Femur (tissue), 1 donor: ENCODE data around the gene TCERG1L.
A peak's percentile ranks its signal among the peaks of the same experiment; 100 is the strongest.
"Not testable (repeated sequence)": the region's sequence is repeated elsewhere in the genome, so short reads cannot be mapped to it uniquely, and the experiment has no call there.

Experiments used
- DNase-seq: peaks from one replicate; pipeline ENCODE4 v3.0.0-alpha.2; 2017

The TCERG1L gene

GRCh38 chr10:131311661-131312477 is at the start of gene TCERG1L:
TSS of gene TCERG1L (minus strand) at chr10:131311721. CDS start at chr10:131311635, 86 bp downstream.
- peak; percentile 27 for DNase-seq

GRCh38 chr10:131358741-131359442 is 47.4 kb upstream of the TCERG1L start:
- DNase-seq, result no peak

- no peak for DNase-seq
These were observed 44.9 kb upstream of the TCERG1L start for GRCh38 chr10:131356442-131356841.

GRCh38 chr10:131355881-131356280 is 44.4 kb upstream of the TCERG1L start:
- no peak for DNase-seq

DNA sequence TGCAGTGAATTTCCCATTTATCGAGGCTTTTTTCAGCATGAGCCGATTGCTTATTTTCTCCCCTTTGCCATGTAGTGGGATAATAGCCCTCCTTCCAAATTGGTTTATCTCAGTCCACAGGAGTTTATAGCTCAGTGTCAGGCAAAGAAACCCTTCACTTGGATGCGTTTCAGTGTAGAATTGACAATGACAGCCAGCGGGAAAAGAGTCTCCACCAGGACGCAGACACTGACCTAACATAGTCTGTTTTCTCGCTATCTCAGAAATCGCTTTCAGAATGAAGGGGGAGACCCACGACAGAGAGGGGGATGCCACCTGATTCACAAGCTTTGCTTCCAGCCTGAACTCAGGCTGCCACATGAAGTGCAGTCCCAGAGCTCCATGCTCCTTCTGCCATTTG is 43.5 kb upstream of the TCERG1L start:
- no peak for DNase-seq

DNA sequence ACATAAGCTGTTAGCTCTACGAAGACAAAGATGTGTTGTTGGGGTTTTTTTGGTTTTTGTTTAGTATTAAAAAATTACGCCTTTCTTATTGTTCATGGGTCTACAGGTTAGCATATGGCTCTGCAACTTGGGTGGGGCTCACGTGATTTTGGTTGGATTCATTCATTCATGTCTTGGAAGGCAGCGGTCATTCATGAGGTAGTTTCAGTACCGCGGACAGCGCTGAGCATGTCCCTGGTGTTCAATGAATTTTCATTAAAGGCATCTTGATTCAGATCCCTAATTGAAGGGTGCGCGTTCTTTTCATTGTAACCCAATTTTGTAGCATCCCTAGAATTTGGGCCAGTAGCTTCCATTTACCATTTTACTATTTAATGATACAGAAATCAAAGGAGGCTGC is 42.9 kb upstream of the TCERG1L start:
- DNase-seq, result no peak

- no peak for DNase-seq
These were observed 41.3 kb upstream of the TCERG1L start for GRCh38 chr10:131352765-131353290.

- no peak for DNase-seq
These were observed 39.1 kb upstream of the TCERG1L start for GRCh38 chr10:131350660-131351059.

DNA sequence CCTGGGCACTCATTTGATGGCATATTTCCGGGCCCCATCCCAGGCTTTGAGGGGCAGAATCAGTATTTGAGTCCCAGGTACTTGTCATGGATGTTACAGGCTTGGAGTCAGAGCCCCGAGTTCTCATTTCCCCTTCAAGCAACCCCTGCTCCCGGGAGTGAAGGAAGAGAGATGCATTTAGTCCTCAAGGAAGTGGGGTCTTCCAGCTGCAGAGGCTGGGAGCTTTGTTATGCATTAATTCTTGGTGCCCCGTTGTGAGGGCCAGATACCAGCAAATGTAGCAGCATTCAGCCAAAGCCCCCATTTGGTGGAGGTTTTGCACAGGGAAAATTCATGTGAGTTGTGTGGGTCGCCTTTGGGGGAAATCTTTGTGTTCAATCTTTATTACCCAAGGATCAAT is 38.7 kb upstream of the TCERG1L start:
- no peak for DNase-seq

DNA sequence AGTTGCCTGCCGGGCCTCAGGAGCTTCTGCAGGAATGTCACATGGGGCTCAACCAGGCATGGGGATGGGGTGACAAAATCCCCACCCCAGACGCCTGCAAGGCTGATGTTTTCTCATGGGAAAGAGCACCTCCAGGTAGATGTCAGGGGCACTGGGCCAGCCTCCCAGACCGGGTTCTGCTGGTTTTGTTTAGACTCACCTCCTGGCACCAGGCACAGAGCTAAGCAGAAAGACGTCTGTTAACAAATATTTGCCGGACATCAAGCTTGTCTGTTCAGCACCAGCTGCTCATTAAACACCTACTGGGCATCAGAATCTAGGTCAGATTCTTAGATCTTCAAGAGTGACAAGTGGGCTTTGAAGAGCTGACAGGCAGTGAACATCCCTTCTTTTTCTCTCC is 34.9 kb upstream of the TCERG1L start:
- no peak for DNase-seq

DNA sequence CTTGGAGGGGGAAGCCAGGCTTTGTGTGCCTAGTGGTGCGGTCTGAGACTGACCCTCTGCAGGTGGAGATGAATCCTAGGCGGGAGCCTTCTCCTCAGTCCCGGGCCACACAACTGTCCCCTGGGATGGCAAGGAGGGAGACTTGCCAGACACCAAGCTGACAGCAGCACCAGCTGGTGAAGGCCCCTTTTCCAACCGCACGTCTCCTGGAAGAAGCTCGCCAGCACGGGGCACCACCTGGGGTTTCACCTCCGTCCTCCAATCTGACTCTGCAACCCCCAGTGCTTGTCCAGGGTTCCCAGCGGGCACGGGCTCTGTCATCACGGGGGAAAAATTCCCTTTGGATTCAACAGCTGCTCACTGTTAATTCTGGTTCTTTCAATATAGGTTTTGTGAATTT is 34.2 kb upstream of the TCERG1L start:
- DNase-seq, result no peak

DNA sequence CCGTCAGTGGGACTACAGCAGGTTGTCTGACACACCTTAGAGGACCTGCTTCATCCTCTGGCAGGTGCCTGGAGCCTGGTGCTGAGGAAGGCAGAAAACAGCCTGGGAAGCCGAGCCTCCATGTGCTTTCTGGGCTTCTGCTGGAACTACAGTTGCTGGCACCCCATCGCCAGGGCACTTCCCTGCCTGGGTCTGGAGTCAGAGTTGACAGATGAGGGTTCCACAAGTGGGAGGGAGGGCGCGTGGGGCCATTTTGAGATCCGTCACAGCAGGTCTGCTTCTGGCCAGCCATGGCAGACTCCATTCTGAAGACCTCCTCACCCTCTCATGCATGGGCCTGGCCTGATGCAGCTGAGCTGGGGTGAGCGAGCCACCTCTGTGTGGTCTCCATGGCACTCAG is 33.2 kb upstream of the TCERG1L start:
- no peak for DNase-seq

DNA sequence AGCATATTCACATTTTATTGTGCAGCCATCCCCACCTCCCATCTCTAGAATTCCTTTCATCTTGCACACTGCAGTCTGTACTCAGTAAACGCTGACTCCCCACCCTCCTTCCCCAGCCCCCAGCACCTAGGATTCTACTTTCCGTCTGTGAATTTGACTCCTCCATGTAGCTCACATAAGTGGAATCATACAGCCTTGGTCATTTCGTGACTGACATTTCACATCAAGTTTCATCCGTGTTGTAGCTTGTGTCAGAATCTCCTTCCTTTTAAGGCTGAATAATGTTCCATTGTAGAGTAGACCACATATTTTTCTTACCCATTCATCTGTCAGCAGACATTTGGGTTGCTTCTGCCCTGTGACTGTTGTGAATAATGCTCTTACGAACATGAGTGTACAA is 26.2 kb upstream of the TCERG1L start:
- DNase-seq, result no peak

- no peak for DNase-seq
These were observed 21.3 kb upstream of the TCERG1L start for GRCh38 chr10:131332821-131333220.

- DNase-seq, result no peak
These were observed 12.4 kb upstream of the TCERG1L start for GRCh38 chr10:131323880-131324279.

DNA sequence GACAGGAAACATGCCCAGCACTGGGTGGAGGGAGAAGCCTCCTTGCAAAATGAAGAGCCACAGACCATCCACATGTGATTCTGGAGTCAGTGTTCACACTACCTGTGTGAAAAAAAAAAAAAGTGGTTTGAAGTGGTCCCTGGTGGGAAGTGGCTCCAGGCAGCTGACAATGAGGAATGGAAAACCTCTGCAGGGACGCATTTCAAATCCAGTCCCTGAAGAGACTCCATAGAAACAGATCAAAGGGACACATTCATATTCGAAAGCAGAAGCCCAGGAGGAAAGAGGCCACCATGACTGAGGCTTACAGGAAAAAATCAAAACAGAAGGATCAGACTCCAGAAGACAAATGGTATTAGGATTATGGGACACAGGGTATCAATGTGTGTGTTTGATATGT is 11.5 kb upstream of the TCERG1L start:
- no peak for DNase-seq

DNA sequence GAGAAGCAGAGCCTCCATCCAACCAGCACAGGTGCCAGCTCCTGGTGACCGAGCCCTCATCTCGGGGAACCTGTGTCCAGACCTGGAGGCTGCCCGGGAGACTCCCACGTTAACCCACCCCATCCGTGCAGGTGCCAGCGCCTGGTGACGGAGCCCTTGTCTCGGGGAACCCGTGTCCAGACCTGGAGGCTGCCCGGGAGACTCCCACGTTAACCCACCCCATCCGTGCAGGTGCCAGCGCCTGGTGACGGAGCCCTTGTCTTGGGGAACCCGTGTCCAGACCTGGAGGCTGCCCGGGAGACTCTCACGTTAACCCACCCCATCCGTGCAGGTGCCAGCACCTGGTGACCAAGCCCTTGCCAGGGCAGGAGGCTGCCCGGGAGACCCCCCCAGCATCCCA is 11.1 kb upstream of the TCERG1L start:
- DNase-seq, result not testable (repeated sequence)

DNA sequence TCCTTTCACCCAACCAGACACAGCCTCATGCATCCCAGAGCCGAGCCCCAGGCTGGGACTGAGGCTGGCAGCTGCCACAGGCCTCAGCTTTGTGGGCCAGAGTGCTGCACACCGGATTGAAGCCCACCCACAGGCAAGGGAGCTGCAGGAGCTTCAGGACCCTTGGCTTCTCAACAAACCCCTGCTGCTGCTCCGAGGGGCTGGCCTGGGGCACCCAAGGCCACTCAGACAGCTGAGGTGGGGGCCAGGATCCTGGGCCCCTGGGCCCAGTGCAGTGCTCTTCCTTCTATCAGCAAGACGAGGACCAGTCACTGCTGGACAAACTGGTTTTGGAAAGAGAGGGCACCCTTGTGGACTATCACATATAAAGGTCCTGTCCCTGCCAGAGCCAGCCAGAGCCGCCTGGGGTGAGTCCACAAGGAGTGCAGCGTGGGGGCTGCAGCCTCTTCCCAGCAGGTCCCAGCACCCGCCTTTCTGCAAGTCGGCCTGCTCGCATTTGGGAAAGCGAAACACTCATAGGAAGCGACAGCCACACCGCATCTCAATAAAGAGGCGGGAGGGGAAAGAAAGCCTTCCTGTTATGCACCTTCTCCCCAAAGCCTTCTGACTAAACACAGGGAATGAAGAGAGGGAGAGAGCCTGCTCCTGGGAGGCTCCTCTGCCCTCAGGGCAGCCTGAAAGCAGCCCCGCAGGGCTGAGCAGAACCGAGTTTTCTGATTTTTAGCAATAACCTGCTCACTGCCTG is 9.5 kb upstream of the TCERG1L start:
- no peak for DNase-seq

DNA sequence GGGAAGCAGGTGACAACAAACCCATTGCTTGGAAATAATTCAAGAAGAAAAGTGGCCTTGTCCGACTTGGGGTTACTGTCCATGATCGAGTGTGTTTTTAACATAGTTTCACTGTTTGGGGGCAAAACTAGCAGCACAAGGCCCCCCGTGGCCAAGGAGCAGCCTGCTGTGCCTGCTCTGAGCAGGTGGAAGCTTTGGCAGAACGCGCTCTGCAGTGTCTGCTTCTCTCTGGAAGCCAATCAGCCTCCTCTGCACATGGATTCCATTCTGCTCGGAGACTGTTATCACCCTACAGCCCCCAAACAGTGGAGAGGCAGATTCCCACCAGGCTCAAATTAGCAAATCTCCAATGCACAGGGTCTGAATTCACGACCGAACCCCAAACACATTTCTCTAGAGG is 7.3 kb upstream of the TCERG1L start:
- no peak for DNase-seq

- DNase-seq, result no peak
These were observed 6.8 kb upstream of the TCERG1L start for GRCh38 chr10:131318291-131318690.

DNA sequence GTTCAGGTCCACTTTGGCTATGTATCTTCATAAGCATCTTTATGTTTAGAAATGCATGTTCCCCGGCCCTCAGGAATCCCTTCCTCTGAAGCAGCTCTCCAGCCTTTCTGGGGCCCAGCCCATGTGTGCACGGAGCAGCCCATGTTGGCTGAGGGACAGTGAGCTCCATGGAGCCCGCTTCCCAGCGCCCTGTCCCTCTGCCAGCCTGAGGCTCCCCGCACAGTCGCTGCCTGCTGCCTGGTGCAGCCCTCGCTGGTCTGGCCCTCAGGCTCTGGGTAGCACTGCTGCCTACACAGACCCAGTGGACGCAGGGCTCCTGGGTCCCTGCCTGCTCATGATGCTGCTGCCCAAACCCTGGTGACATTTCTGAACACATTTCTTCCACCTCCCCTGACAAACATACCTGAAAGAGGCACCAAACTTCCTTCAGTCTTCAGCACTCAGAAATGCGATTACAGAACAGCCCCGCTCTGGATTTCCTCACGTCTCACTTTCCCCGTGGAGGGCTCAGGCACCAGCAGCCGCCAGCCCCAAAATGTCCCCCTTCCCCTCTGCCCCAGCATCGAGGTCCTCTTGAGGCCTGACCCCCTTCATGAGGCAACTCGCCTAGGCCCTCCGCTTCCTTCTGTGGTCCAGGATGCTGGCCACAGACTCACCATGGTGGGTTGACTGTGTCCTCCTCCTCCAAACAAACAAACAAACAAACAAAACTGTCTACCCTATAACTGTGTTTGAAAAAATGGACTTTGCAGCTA is 5.0 kb upstream of the TCERG1L start:
- no peak for DNase-seq

DNA sequence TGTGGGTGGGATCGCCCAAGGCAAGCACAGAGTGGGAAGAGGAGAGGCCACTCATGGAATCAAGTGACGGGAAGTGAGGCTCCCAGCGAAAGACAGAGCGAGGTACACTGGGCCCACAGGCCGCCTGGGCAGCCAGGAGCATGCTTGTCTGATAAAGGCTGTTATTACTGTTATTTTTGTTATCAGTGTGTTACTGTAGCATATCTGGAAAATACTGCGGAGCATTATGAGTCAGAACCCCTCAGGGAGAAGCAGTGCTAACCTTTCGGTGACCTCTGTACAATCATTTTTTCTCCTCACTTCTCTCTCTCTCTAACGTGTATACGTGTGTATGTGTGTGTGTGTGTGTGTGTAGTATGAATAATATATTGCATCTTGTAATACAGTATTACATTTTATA is 3.8 kb upstream of the TCERG1L start:
- no peak for DNase-seq

- DNase-seq, result no peak
These were observed 3.3 kb upstream of the TCERG1L start for GRCh38 chr10:131314799-131315198.
